ENCODE results near the gene KDM3B. TPM values are rescaled to one million over a fixed set of nuclear protein-coding genes. Genes with fewer than 3 reads are reported as not detected.

KDM3B gene
- total RNA-seq, 4 donors from 2014 or later = 62.7 to 65.3 (median 62.9) TPM

- 89 to 91% methylated on average over 7 of the region's 7 CpGs for WGBS, 2 donors
- Histone ChIP-seq H3K4me1 (no peaks in the 10 kb centered on the region), H3K27ac (no peak overlapping the region), H3K9me3 (no peaks in the 10 kb centered on the region), H3K27me3 (no peaks in the 10 kb centered on the region), H3K36me3 (no peaks in the 10 kb centered on the region), H3K4me3 (no peak overlapping the region)
- DNase-seq (ENCODE audit: low spot score in 2 of 2) = no peak
- TF ChIP-seq, protein P1, sequence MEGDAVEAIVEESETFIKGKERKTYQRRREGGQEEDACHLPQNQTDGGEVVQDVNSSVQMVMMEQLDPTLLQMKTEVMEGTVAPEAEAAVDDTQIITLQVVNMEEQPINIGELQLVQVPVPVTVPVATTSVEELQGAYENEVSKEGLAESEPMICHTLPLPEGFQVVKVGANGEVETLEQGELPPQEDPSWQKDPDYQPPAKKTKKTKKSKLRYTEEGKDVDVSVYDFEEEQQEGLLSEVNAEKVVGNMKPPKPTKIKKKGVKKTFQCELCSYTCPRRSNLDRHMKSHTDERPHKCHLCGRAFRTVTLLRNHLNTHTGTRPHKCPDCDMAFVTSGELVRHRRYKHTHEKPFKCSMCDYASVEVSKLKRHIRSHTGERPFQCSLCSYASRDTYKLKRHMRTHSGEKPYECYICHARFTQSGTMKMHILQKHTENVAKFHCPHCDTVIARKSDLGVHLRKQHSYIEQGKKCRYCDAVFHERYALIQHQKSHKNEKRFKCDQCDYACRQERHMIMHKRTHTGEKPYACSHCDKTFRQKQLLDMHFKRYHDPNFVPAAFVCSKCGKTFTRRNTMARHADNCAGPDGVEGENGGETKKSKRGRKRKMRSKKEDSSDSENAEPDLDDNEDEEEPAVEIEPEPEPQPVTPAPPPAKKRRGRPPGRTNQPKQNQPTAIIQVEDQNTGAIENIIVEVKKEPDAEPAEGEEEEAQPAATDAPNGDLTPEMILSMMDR (IDR thresholded peaks at IDR 0.05) = no peak
Measured at GRCh38 chr5:138476918-138477317, 124.4 kb downstream of the KDM3B start.

DNA sequence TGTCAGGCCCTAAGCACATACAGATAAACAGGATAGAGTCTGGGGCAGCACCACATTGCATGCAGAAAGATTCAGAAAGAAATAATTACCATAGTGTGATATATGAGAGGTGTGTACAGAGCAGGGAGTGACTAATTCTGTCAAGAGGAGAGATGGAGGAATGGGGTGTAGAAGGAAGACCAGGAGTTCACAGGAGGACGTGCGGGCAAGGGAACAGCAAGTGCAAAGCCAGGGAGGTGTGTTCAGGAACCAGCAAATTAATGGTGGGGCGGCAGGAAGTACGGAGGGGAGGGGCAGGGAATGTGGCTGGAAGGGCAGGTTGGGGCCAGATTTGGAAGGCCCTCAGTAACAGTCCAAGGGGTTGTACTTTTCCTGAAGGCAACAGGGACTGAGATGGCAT, 130.2 kb downstream of the KDM3B start:
- no peaks in the 10 kb centered on the region for H3K27me3 ChIP-seq

More for the DNA sequence above, 130.2 kb downstream of the KDM3B start:
- 61 to 62% methylated on average over 4 of the region's 4 CpGs for whole genome bisulfite sequencing, 2 donors
- Histone ChIP-seq H3K27ac (no peak overlapping the region), H3K4me3 (no peak overlapping the region), H3K36me3 (no peaks in the 10 kb centered on the region), H3K9me3 (no peaks in the 10 kb centered on the region), H3K4me1 (no peaks in the 10 kb centered on the region)
- no peak for TF ChIP-seq POLR2A (IDR thresholded peaks at IDR 0.05)
- TF ChIP-seq EP300 (IDR thresholded peaks at IDR 0.05) = no peak
- TF ChIP-seq, protein P1 (IDR thresholded peaks at IDR 0.05) = no peak
- no peak for DNase-seq (ENCODE audit: low spot score in 2 of 2)

Small RNAs within 50 kb of the gene (small RNA-seq; reads per million reads assigned to genes)
- gene AC113403.1 = not detected

Other genes with a start within 250 kb of the KDM3B start
- gene NME5, start 213.3 kb upstream of the KDM3B start, total RNA-seq = 1 to 10 TPM in 3 of 4 donors, not detected in 1; 1.7 to 5.0 (median 2.7) TPM
- gene BRD8, start 174.1 kb upstream of the KDM3B start, total RNA-seq = 10 to 100 TPM; 47.1 to 66.0 (median 50.2) TPM
- gene KIF20A, start 173.6 kb upstream of the KDM3B start, total RNA-seq = 1 to 10 TPM in 2 of 4 donors, under 1 TPM in 1, not detected in 1; 0.44 to 9.4 (median 2.1) TPM
- 10 to 100 TPM; 13.1 to 17.6 (median 14.9) TPM for gene CDC23, start 139.4 kb upstream of the KDM3B start, total RNA-seq
- 1 to 10 TPM; 1.8 to 5.9 (median 4.1) TPM for gene GFRA3, start 78.1 kb upstream of the KDM3B start, total RNA-seq
- gene CDC25C, start 20.9 kb upstream of the KDM3B start, total RNA-seq = under 1 TPM in 1 of 4 donors, not detected in 3; 0.60 TPM
- 10 to 100 TPM; 15.5 to 39.1 (median 21.6) TPM for gene FAM53C, start 14.4 kb upstream of the KDM3B start, total RNA-seq
- gene REEP2, start 86.4 kb downstream of the KDM3B start, total RNA-seq = 1 to 10 TPM; 5.7 to 8.1 (median 7.5) TPM
- gene EGR1, start 112.8 kb downstream of the KDM3B start, total RNA-seq = 10 to 100 TPM in 2 of 4 donors, 1 to 10 TPM in 2; 3.1 to 14.1 (median 8.8) TPM
- 10 to 100 TPM; 48.4 to 80.1 (median 58.6) TPM for gene ETF1, start 190.6 kb downstream of the KDM3B start, total RNA-seq
- gene HSPA9, start 222.7 kb downstream of the KDM3B start, total RNA-seq = 100 to 1,000 TPM; 154 to 230 (median 201) TPM

Data from tibial nerve (tissue), 4 donors.